ENCODE results near the gene MRPS12. TPM values are rescaled to one million over a fixed set of nuclear protein-coding genes. Genes with fewer than 3 reads are reported as not detected.

MRPS12 gene
- total RNA-seq, 2 experiments from 2014 or later: 36.7 to 47.5 TPM

DNA sequence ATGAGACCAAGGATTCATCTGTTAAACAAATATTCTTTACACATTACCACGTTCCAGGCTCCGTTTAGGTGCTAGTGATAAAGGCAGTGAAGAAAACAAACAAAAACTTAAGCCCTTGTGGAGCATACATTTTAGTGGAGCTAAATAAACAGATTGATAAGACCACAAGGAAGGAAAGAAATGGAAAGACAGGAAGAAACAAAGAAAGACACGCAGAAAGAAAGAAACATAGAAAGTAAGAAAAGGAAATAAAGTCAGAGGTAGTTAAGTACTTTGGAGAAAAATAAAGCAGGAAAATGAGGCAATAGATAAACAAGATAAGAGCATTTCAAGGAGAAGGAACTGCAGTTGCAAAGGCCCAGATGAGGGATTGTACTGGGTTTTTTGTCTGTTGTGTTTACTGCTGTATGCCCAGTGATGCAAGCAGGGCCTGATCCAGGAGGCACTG lies 30.0 kb upstream of the MRPS12 start:
- peaks cover 33% of the 10 kb centered on the region for H3K4me1 Mint-ChIP-seq
- H3K27ac Mint-ChIP-seq: peak overlapping the region; percentile 1
- H3K9me3 Mint-ChIP-seq: no peaks in the 10 kb centered on the region
- peak overlapping the region; percentile 96 for H3K4me3 Mint-ChIP-seq
- ATAC-seq (ENCODE audit: low read depth) (no peak), DNase-seq (no peak)
- H3K36me3 Mint-ChIP-seq: peaks cover 23% of the 10 kb centered on the region
- POLR2A ChIA-PET: interaction anchor here (0.8 to 2.5 kb wide), 9 partner anchors 22 to 282 kb away, joined by 3 to 13 read pairs (median 5); partner anchors contain the start of genes ECH1, EIF3K, MAP4K1 and MRPS12
- no peaks in the 10 kb centered on the region for H3K27me3 Mint-ChIP-seq

DNA sequence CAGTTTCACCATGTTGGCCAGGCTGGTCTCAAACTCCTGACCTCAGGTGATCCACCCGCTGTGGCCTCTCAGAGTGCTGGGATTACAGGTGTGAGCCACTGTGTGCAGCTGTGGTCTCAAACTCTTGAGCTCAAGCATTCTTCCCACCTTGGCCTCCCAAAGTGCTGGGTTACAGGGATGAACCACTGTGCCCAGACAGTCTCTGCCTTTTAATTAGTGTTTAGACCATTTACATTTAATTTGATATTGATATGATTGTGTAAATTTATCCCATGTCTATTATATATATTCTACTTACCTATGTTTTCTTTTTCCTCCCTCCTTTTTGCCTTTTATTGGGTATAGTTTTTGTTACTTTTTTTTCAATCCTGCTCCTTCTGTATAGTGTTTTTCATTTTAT lies 29.1 kb upstream of the MRPS12 start:
- DNase-seq (no peak), ATAC-seq (ENCODE audit: low read depth) (no peak)
- POLR2A ChIA-PET: interaction anchor here (2.5 kb wide), 1 partner anchor 29 kb away, joined by 13 read pairs; the partner anchor contains the start of genes MRPS12 and SARS2
- Mint-ChIP-seq H3K9me3 (no peaks in the 10 kb centered on the region), H3K36me3 (peaks cover 25% of the 10 kb centered on the region), H3K27me3 (no peaks in the 10 kb centered on the region), H3K27ac (no peak overlapping the region), H3K4me3 (peak overlapping the region; percentile 51), H3K4me1 (peaks cover 33% of the 10 kb centered on the region)

DNA sequence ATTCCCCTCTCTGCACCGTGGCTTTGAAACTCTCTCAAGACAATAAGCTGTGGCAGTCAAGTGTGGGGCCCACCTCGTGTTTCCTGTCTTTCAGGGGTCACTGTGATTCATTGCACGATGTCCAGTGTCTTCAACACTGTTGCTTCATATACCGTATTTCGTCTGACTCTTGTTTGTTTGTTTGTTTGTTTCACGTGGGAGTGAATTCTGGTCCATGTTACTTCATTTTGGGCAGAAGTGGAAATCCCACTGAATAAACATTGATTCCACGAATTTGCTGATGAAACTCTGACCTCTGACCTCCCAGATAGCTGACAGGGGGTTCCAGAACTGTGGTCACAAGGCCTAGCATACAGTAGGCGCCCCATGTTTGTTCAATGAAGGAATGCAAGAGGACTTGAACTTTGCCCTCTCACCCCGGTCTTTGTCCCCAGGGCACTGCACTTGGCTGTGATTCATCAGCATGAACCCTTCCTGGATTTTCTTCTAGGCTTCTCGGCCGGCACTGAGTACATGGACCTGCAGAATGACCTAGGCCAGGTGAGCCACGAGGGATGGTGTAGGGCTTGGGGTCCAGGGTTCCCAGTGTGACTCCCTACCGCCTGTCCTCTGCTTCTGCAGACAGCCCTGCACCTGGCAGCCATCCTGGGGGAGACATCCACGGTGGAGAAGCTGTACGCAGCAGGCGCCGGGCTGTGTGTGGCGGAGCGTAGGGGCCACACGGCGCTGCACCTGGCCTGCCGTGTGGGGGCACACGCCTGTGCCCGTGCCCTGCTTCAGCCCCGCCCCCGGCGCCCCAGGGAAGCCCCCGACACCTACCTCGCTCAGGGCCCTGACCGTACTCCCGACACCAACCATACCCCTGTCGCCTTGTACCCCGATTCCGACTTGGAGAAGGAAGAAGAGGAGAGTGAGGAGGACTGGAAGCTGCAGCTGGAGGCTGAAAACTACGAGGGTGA lies 25.9 kb upstream of the MRPS12 start:
- H3K27me3 Mint-ChIP-seq: no peaks in the 10 kb centered on the region
- DNase-seq: no peak
- peaks cover 24% of the 10 kb centered on the region for H3K4me1 Mint-ChIP-seq
- POLR2A ChIA-PET: interaction anchor here (1.1 kb wide), 1 partner anchor 502 kb away, joined by 3 read pairs; the partner anchor contains the start of gene FAM98C
- H3K4me3 Mint-ChIP-seq: no peak overlapping the region
- peaks cover 42% of the 10 kb centered on the region for H3K36me3 Mint-ChIP-seq
- no peak overlapping the region for H3K27ac Mint-ChIP-seq
- H3K9me3 Mint-ChIP-seq: no peaks in the 10 kb centered on the region
- ATAC-seq (ENCODE audit: low read depth): no peak

DNA sequence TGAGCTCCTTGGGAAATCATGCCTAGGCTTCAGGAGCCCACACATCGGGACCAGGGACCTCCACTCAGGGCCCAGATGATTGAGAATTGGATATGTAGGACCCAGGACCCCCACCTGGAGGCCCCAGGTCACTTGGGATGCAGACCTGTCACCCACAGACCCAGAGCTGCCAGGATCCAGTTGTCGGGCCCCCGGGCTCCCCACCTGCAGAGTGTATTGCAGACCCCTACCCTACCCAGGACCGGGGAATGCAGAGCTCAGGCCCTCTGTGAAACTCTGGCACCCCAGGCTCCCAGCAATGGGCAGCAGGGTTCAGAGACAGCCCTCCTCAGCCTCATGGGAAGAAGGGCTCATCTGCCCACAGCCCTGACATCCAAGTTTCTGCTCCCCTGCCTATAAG lies 25.1 kb upstream of the MRPS12 start:
- Mint-ChIP-seq H3K4me3 (no peak overlapping the region), H3K4me1 (peaks cover 24% of the 10 kb centered on the region), H3K9me3 (no peaks in the 10 kb centered on the region), H3K36me3 (peaks cover 42% of the 10 kb centered on the region), H3K27me3 (no peaks in the 10 kb centered on the region), H3K27ac (no peak overlapping the region)
- DNase-seq (no peak), ATAC-seq (ENCODE audit: low read depth) (no peak)
- POLR2A ChIA-PET: interaction anchor here (0.7 to 1.1 kb wide), 2 partner anchors 503 to 553 kb away, joined by 3 to 4 read pairs; partner anchors contain the start of gene FAM98C

DNA sequence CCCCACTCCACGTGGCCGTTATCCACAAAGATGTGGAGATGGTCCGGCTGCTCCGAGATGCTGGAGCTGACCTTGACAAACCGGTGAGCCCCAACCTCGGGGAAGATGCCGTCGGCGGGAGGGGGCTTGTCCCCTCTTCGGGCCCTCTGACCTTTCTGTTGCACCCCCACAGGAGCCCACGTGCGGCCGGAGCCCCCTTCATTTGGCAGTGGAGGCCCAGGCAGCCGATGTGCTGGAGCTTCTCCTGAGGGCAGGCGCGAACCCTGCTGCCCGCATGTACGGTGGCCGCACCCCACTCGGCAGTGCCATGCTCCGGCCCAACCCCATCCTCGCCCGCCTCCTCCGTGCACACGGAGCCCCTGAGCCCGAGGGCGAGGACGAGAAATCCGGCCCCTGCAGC lies 23.5 kb upstream of the MRPS12 start:
- POLR2A ChIA-PET: no interaction called here
- ATAC-seq (ENCODE audit: low read depth) (no peak), DNase-seq (no peak)
- H3K4me1 Mint-ChIP-seq: peaks cover 13% of the 10 kb centered on the region
- H3K9me3 Mint-ChIP-seq: no peaks in the 10 kb centered on the region
- no peak overlapping the region for H3K4me3 Mint-ChIP-seq
- peaks cover 40% of the 10 kb centered on the region for H3K36me3 Mint-ChIP-seq
- no peaks in the 10 kb centered on the region for H3K27me3 Mint-ChIP-seq
- no peak overlapping the region for H3K27ac Mint-ChIP-seq

DNA sequence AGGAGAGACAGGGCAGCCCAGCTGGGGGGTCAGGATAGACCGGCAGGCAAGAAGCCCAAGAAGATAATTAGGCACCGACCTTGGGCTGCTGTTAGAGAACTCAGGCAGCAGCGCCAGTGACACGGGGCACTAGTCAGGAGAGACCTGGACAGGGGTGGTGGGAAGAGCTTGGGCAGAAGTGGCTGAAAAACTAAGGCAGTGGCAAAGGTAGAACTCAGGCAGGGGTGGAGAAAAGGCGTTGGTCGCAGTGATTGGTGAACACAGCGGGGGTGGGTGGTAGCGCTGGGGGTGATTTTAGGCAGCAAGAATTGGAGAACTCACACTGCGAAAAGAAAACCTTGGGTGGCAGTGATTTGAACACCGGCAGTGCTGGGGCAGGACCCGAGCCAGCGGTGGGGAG lies 23.1 kb upstream of the MRPS12 start:
- Mint-ChIP-seq H3K27ac (no peak overlapping the region), H3K4me3 (no peak overlapping the region), H3K36me3 (peaks cover 40% of the 10 kb centered on the region), H3K27me3 (no peaks in the 10 kb centered on the region), H3K9me3 (no peaks in the 10 kb centered on the region), H3K4me1 (peaks cover 13% of the 10 kb centered on the region)
- POLR2A ChIA-PET: no interaction called here
- ATAC-seq (ENCODE audit: low read depth) (no peak), DNase-seq (no peak)

DNA sequence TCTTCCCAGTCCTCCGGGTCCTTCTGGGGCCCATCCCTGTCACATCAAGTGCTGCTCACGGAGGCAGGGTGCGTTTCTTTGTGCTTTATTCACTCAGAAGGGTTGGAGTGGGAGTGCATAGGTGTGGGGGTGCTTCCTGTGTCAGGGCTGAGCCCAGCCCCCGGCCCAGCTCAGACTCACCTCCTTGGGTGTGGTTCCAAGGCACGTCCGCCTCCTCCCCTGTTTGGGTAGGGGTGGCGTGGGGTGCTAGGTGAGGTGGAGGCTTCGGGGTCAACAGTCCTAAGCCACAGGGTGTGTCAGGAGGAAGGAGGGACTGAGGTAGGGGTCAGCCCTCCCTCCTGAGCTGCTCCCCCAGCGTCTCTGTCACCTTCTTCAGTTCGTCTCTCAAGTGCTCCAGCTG lies 21.8 kb upstream of the MRPS12 start:
- no peaks in the 10 kb centered on the region for H3K9me3 Mint-ChIP-seq
- H3K27me3 Mint-ChIP-seq: no peaks in the 10 kb centered on the region
- POLR2A ChIA-PET: interaction anchor here (0.6 to 1.0 kb wide), 4 partner anchors 19 to 317 kb away, joined by 3 to 5 read pairs (median 4); no protein-coding TSS in a partner anchor
- H3K27ac Mint-ChIP-seq: no peak overlapping the region
- no peak for ATAC-seq (ENCODE audit: low read depth)
- peaks cover 17% of the 10 kb centered on the region for H3K4me1 Mint-ChIP-seq
- DNase-seq: no peak
- peaks cover 38% of the 10 kb centered on the region for H3K36me3 Mint-ChIP-seq
- no peak overlapping the region for H3K4me3 Mint-ChIP-seq

DNA sequence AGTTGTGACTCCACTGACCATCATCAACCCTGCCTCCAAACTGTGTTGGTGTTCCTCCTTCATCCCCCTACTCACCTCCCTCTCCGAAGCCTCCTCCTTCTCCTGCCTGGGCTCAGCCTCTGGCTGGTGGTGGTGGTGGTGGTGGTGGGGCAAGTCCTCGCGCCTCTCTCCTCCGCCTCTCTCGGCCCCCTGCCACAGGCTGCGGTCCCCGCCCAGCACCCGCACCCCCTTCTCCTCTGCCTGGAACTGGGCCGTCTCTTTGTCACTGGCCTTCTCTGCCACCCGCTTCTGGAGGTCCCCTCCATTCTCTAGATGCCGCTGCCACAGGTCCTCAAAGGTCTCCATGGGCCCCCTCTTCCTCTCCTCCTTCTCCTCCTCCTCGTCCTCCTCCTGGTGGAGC lies 20.3 kb upstream of the MRPS12 start:
- Mint-ChIP-seq H3K9me3 (no peaks in the 10 kb centered on the region), H3K4me3 (no peak overlapping the region), H3K4me1 (peaks cover 12% of the 10 kb centered on the region), H3K36me3 (peaks cover 25% of the 10 kb centered on the region), H3K27me3 (no peaks in the 10 kb centered on the region), H3K27ac (no peak overlapping the region)
- DNase-seq (no peak), ATAC-seq (ENCODE audit: low read depth) (no peak)
- POLR2A ChIA-PET: no interaction called here

DNA sequence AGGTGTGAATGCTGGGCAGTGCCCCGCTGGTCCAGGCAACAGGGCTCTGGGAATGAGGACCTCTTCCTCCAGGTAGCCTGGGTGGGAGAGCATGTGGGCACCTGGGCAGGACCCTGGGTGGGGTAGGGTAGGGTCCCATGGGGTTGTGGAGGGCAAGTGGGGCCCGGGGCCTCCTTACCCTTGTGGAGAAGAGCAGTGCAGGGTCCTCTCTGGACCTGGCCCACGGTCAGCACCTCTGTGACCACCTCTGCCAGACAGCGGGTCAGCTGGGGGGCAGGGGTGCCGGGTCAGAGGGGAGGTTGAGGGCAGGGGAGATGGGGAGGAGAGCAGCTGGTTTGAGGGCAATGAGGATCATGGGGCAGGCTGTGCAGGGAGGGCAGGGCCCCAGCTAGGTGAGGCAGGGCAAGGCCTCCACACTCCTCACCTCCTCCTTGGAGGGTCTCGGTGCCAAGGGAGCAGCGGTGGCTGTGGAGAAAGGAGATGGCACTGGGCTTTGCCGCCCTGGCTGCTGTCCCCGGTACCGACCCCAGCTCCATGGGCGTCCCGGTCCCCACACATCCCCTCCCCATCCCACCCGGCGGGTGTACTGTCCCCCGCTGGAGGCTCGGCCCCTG lies 19.2 kb upstream of the MRPS12 start:
- ATAC-seq (ENCODE audit: low read depth) (no peak), DNase-seq (no peak)
- POLR2A ChIA-PET: no interaction called here
- Mint-ChIP-seq H3K4me1 (peaks cover 12% of the 10 kb centered on the region), H3K36me3 (peaks cover 24% of the 10 kb centered on the region), H3K9me3 (no peaks in the 10 kb centered on the region), H3K27ac (no peak overlapping the region), H3K27me3 (no peaks in the 10 kb centered on the region), H3K4me3 (no peak overlapping the region)

DNA sequence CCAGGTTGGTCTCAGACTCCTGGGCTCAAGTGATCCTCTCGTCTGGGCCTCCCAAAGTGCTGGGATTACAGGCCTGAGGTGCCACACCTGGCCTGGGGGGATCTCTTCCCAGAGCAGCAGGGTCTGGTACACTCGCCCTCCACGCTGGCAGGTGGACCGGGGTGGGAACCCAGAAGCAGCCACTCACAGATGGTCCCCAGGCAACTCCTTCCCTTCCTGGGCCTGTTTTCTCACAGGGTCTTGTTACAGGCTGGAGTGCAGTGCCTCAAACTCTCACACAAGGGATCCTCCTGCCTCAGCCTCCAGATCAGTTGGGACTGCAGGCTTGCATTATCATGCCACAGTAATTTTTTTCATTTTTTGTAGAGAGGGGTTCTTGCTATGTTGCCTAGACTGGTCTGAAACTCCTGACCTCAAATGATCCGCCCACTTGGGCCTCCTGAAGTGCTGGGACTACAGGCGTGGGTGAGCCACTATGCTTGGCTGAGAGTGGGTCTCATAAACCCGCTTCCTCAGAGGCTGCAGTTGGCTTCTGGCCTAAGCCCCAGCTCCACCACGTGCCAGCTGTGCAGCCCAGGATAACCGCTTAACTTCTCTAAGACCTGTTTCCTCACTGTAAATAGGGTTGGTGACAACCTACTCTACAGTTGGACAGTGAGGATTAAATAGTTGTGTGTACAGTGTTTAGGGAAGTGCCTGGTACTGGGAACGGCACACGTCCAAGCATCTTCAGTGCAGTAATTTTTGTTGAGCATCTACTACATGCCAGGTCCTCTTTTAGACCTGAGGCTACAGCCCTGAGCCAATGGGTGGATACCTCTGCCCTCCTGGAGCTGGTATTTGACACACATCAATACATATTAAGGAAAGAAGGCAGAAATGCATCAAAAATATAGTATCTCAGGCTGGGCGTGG lies 17.9 kb upstream of the MRPS12 start:
- H3K9me3 Mint-ChIP-seq: no peaks in the 10 kb centered on the region
- H3K27me3 Mint-ChIP-seq: no peaks in the 10 kb centered on the region
- H3K36me3 Mint-ChIP-seq: peaks cover 13% of the 10 kb centered on the region
- peaks cover 12% of the 10 kb centered on the region for H3K4me1 Mint-ChIP-seq
- POLR2A ChIA-PET: no interaction called here
- ATAC-seq (ENCODE audit: low read depth) (no peak), DNase-seq (no peak)
- H3K27ac Mint-ChIP-seq: no peak overlapping the region
- H3K4me3 Mint-ChIP-seq: no peak overlapping the region

DNA sequence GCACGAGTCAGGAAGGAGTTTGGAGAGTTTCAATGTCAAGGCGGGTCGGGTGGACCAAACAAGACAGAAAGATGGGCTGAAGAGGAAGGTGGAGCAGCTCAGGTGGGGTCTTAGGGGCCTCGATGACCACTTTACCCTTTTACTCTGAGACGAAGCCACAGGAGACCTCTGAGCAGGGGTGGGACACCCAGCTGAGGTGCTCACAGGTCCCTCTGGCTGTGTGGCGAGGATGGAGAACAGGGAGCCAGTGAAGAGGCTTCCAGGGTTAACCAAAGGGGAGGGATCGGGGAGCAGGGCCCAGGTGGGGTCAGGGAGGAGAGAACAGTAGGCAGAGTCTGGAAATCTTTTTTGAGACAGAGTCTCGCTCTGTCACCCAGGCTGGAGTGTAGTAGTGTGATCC lies 16.8 kb upstream of the MRPS12 start:
- no peak overlapping the region for H3K4me3 Mint-ChIP-seq
- peaks cover 7% of the 10 kb centered on the region for H3K4me1 Mint-ChIP-seq
- ATAC-seq (ENCODE audit: low read depth) (no peak), DNase-seq (no peak)
- no peak overlapping the region for H3K27ac Mint-ChIP-seq
- H3K9me3 Mint-ChIP-seq: no peaks in the 10 kb centered on the region
- POLR2A ChIA-PET: interaction anchor here (0.5 to 0.6 kb wide), 2 partner anchors 167 to 1287 kb away, joined by 3 read pairs; no protein-coding TSS in a partner anchor
- H3K36me3 Mint-ChIP-seq: peaks cover 5% of the 10 kb centered on the region
- no peaks in the 10 kb centered on the region for H3K27me3 Mint-ChIP-seq

DNA sequence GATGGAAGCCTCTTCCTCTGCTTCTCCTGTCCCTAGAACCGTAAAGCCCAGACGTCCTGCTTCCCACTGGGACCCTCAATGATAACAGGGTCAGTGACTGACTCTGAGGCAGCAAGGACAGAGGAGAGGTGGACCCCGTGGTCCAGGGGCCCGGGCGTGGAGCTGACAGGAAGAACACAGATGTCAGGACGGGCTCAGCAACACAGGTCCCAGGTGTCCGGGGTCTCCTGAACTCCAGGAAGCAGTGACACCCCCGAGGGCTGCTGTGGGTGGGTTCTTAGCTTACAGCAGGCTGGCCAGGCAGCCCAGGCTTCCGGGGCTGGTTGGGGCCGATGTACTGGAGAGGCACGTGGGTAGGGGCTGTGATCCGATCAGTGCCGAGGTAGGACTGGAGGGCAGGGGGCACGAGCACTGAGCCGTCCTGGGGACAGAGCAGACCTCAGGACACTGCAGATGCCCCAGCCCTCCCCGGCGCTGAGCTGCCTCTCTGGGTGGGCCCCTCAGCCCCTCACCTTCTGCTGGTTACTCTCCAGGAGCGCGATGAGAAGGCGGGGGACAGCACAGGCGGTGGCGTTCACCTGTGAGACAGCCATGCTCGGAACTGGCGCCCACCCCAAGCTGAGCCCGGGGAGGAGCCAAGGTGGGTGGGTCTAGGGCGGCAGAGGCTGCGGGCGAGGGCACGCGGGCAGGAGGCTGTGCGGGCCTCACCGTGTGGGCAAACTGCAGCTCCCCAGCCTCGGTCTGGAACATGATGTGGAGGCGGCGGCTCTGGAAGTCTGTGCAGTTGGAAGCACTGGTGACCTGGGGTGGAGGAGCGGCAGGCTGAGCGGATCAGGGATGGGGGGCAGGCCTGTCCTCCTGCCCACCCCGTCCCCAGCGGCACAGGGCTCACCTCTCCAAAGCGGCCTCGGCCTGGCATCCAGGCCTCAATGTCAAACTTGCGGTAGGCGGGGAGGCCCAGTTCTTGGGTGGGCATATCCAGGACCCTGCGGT lies 15.1 kb upstream of the MRPS12 start:
- H3K27me3 Mint-ChIP-seq: no peaks in the 10 kb centered on the region
- H3K36me3 Mint-ChIP-seq: peaks cover 2% of the 10 kb centered on the region
- no peak overlapping the region for H3K4me3 Mint-ChIP-seq
- no peak for DNase-seq
- POLR2A ChIA-PET: interaction anchor here (0.6 to 1.4 kb wide), 2 partner anchors 9 to 12 kb away, joined by 3 to 4 read pairs; no protein-coding TSS in a partner anchor
- H3K9me3 Mint-ChIP-seq: no peaks in the 10 kb centered on the region
- no peak for ATAC-seq (ENCODE audit: low read depth)
- no peak overlapping the region for H3K27ac Mint-ChIP-seq
- peaks cover 6% of the 10 kb centered on the region for H3K4me1 Mint-ChIP-seq
